CD4-positive, alpha-beta T cell treated with Interleukin-4 for 1 hour (primary cell): ENCODE measurements around the gene SIK3.

Experiments used
- DNase-seq, 2 donors: peaks; one replicate each; pipeline ENCODE4 v3.0.0-alpha.2; 2020 to 2022

The SIK3 gene

GRCh38 chr11:117002639-117003299 is 95.5 kb downstream of the SIK3 start:
- DNase-seq = peak; percentile 30 to 57

- peak in 1 of 2 donors; percentile 14 for DNase-seq
These were observed 98.1 kb downstream of the SIK3 start for GRCh38 chr11:117000014-117000737.

- no peak for DNase-seq
These were observed 101.2 kb downstream of the SIK3 start for GRCh38 chr11:116997071-116997470.

GRCh38 chr11:116994195-116994594 is 104.0 kb downstream of the SIK3 start:
- no peak for DNase-seq

- DNase-seq = peak; percentile 71 to 73
These were observed 104.6 kb downstream of the SIK3 start for GRCh38 chr11:116993599-116993998.

- no peak for DNase-seq
These were observed 106.7 kb downstream of the SIK3 start for GRCh38 chr11:116991491-116991890.

GRCh38 chr11:116990811-116991210 is 107.4 kb downstream of the SIK3 start:
- DNase-seq = no peak

- DNase-seq = no peak
These were observed 108.2 kb downstream of the SIK3 start for GRCh38 chr11:116990061-116990473.

- no peak for DNase-seq
These were observed 109.0 kb downstream of the SIK3 start for GRCh38 chr11:116989184-116989583.

GRCh38 chr11:116986521-116987105 is 111.6 kb downstream of the SIK3 start:
- peak in 1 of 2 donors; percentile 27 for DNase-seq

- DNase-seq = no peak
These were observed 113.6 kb downstream of the SIK3 start for GRCh38 chr11:116984589-116984988.

- no peak for DNase-seq
These were observed 114.0 kb downstream of the SIK3 start for GRCh38 chr11:116984186-116984585.

GRCh38 chr11:116981266-116981885 is 116.9 kb downstream of the SIK3 start:
- peak in 1 of 2 donors; percentile 27 for DNase-seq

GRCh38 chr11:116980136-116980793 is 118.0 kb downstream of the SIK3 start:
- peak; percentile 33 to 54 for DNase-seq

GRCh38 chr11:116976941-116977570 is 121.2 kb downstream of the SIK3 start:
- no peak for DNase-seq

- no peak for DNase-seq
These were observed 122.6 kb downstream of the SIK3 start for GRCh38 chr11:116975661-116976060.

GRCh38 chr11:116973270-116973669 is 125.0 kb downstream of the SIK3 start:
- DNase-seq = no peak

- DNase-seq = no peak
These were observed 125.5 kb downstream of the SIK3 start for GRCh38 chr11:116972691-116973090.

GRCh38 chr11:116970485-116971292 is 127.5 kb downstream of the SIK3 start:
- DNase-seq = no peak

GRCh38 chr11:116969694-116970093 is 128.5 kb downstream of the SIK3 start:
- DNase-seq = no peak

GRCh38 chr11:116964269-116964668 is 134.0 kb downstream of the SIK3 start:
- no peak for DNase-seq

GRCh38 chr11:116963813-116964212 is 134.4 kb downstream of the SIK3 start:
- no peak for DNase-seq
